ENCODE measurements around the gene HNRNPUL1.
"Not testable (repeated sequence)": the region's sequence is repeated elsewhere in the genome, so short reads cannot be mapped to it uniquely, and the experiment has no call there.

Gene HNRNPUL1

GRCh38 chr19:41263850-41264580, at the start of gene HNRNPUL1:
Gene HNRNPUL1 (plus strand): TSS chr19:41264372. CDS start chr19:41264504, 132 bp downstream.
- DNase-seq (ENCODE audit: low read depth in 3 of 3): peak; percentile 98 to 99 (median 99)

GRCh38 chr19:41217741-41218140, 46.4 kb upstream of the HNRNPUL1 start:
- no peak for DNase-seq (ENCODE audit: low read depth in 3 of 3)

GRCh38 chr19:41218249-41218614, 45.9 kb upstream of the HNRNPUL1 start:
- DNase-seq (ENCODE audit: low read depth in 3 of 3): no peak

GRCh38 chr19:41218615-41219507, 45.3 kb upstream of the HNRNPUL1 start, which contains the start of gene AXL:
Gene AXL (plus strand): TSS chr19:41219223. CDS start chr19:41219393, 170 bp downstream.
- DNase-seq (ENCODE audit: low read depth in 3 of 3): no peak

- no peak for DNase-seq (ENCODE audit: low read depth in 3 of 3)
Observed at GRCh38 chr19:41219924-41220567, 44.1 kb upstream of the HNRNPUL1 start.

- no peak for DNase-seq (ENCODE audit: low read depth in 3 of 3)
Observed at GRCh38 chr19:41220811-41221210, 43.4 kb upstream of the HNRNPUL1 start.

GRCh38 chr19:41221514-41222205, 42.5 kb upstream of the HNRNPUL1 start:
- no peak for DNase-seq (ENCODE audit: low read depth in 3 of 3)

- no peak for DNase-seq (ENCODE audit: low read depth in 3 of 3)
Observed at GRCh38 chr19:41222240-41222639, 41.9 kb upstream of the HNRNPUL1 start.

- DNase-seq (ENCODE audit: low read depth in 3 of 3): no peak
Observed at GRCh38 chr19:41223431-41224234, 40.5 kb upstream of the HNRNPUL1 start.

- DNase-seq (ENCODE audit: low read depth in 3 of 3): no peak
Observed at GRCh38 chr19:41224632-41225031, 39.5 kb upstream of the HNRNPUL1 start.

GRCh38 chr19:41225238-41226052, 38.7 kb upstream of the HNRNPUL1 start:
- DNase-seq (ENCODE audit: low read depth in 3 of 3): peak in 2 of 3 experiments; percentile 26 to 32

GRCh38 chr19:41226053-41226873, 37.9 kb upstream of the HNRNPUL1 start:
- peak; percentile 13 to 26 (median 13) for DNase-seq (ENCODE audit: low read depth in 3 of 3)

GRCh38 chr19:41226874-41227390, 37.2 kb upstream of the HNRNPUL1 start:
- DNase-seq (ENCODE audit: low read depth in 3 of 3): no peak

GRCh38 chr19:41228486-41228885, 35.7 kb upstream of the HNRNPUL1 start:
- DNase-seq (ENCODE audit: low read depth in 3 of 3): no peak

- not testable (repeated sequence) for DNase-seq (ENCODE audit: low read depth in 3 of 3)
Observed at GRCh38 chr19:41229338-41229737, 34.8 kb upstream of the HNRNPUL1 start.

- no peak for DNase-seq (ENCODE audit: low read depth in 3 of 3)
Observed at GRCh38 chr19:41230067-41230857, 33.9 kb upstream of the HNRNPUL1 start.

GRCh38 chr19:41232686-41233085, 31.5 kb upstream of the HNRNPUL1 start:
- no peak for DNase-seq (ENCODE audit: low read depth in 3 of 3)

- DNase-seq (ENCODE audit: low read depth in 3 of 3): no peak
Observed at GRCh38 chr19:41233748-41234240, 30.4 kb upstream of the HNRNPUL1 start.

Measured in stimulated activated CD4-positive, alpha-beta T cell treated with anti-CD3 and anti-CD28 coated beads, TNF-alpha, amount 100 ng/mL, for 4 hours (primary cell).